Measurements from ENCODE around the gene FAM174B.

The FAM174B gene

DNA sequence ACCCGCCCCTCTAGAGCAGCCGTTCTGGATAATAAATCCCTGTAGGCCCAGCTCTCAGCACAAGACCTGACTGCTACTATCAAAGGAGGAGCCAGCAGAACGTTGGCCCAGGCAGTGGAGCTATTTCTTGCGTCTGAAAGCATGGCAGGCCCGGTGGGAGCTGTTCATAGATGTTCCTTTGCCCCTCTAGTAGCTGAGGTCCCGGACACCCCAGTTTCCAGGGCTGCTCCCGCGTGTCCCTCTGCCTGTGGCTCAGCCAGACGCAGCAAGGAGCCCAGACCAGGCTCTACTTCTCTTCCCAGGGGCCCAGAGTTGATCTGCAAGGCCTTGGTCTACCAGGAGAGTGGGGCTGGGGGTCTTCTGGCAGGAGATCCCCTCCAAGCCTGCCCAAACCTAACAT is 76.1 kb downstream of the FAM174B start:
- H3K27me3 Mint-ChIP-seq, result peaks cover 4% of the 10 kb centered on the region
- H3K4me1 Mint-ChIP-seq (ENCODE audit: low read depth), result peaks cover 12% of the 10 kb centered on the region
- H3K36me3 Mint-ChIP-seq (ENCODE audit: low read depth), result no peaks in the 10 kb centered on the region
- H3K4me3 Mint-ChIP-seq, result no peak overlapping the region
- intact Hi-C loops (cut with micrococcal nuclease), result no loop called here
- no peak overlapping the region for H3K27ac Mint-ChIP-seq
- no peaks in the 10 kb centered on the region for H3K9me3 Mint-ChIP-seq

DNA sequence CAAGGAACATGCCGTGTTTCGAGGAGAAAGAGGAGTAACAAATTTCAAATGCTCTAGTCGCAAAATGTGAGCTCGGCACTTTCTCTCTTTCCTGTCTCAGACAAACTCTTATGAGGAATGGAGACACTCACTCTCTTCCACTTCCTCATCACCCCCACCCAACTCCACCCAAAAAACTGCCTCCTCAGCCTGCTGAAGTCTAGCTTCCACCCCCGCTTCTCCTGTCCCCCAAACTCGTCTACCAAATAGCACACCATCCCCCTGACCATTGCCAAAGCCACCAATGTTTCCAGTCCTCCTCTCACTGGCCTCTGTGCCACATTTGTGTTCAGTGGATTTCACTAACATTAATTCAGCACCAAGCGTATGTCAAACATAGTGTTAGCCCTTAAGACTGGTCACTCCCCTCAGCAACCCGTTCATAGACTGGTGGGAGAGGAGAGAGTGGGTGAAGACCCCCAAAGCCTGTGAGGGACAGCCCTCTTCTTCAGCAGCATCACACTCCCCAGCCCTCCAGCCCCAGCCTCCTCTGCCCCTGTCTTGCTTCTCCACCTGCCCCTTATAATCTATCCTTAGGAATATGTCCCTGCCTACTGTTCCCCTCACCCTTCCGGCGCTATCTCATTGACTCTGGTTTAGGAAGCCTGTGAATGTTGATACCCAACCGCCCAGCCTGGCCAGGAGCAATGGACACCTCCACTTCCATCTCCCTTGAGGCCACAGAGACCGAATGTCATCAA is 77.3 kb downstream of the FAM174B start:
- Mint-ChIP-seq H3K27me3 (peaks cover 4% of the 10 kb centered on the region), H3K27ac (no peak overlapping the region), H3K4me1 (ENCODE audit: low read depth) (peaks cover 12% of the 10 kb centered on the region), H3K36me3 (ENCODE audit: low read depth) (no peaks in the 10 kb centered on the region), H3K4me3 (no peak overlapping the region), H3K9me3 (no peaks in the 10 kb centered on the region)
- intact Hi-C loops (cut with micrococcal nuclease), result no loop called here

DNA sequence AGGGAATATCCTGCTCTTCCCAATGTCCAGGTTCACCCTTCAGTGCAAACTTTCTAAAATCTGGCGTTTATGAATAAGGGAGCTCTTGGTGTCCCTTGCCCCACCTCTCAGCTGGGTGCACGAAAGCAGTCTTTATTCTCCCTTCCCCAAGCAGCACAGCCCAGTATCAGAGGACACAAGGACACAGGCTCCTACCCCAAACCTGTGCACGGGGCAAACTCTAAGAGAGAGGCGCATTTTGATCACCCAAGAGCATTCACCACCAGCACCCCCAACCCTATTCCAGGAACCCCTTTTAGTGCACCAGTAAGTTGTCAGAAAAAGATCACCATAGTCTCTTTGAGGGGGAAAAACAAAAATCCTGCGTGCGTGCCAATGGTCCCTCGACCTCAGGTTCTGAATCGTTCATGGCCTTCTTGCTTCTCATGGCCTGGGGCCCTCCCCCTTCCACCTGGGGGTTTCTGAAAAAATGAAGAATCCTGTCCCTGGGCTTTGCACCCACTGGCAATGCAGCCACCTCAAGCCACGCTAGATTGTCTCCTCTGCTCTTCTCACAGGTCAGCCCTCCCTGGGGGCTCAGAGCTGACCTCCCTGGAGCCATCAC is 78.9 kb downstream of the FAM174B start:
- Mint-ChIP-seq H3K4me3 (no peak overlapping the region), H3K36me3 (ENCODE audit: low read depth) (no peaks in the 10 kb centered on the region), H3K27me3 (peaks cover 5% of the 10 kb centered on the region), H3K9me3 (no peaks in the 10 kb centered on the region), H3K27ac (no peak overlapping the region), H3K4me1 (ENCODE audit: low read depth) (peaks cover 12% of the 10 kb centered on the region)
- intact Hi-C loops (cut with micrococcal nuclease), result no loop called here

DNA sequence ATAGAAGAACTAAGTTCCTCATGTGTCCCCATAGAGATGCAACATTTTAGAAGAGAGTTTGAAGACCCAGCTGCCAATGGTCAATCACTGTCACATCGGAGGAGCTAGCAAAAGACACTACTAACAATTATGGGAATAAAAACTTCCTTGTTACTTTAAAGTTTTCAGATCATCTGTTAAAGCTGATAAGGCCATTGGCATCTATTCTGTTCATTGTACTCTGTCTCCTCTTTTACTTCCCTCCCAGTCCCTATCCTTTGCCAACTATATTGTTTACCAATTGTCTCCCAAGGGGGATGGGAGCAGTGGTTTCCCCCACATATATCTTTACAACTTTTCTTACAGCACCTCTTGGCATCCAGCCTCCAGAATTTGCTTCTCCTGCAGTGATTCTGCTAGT is 81.0 kb downstream of the FAM174B start:
- Mint-ChIP-seq H3K9me3 (no peaks in the 10 kb centered on the region), H3K27me3 (peaks cover 5% of the 10 kb centered on the region), H3K4me1 (ENCODE audit: low read depth) (peaks cover 12% of the 10 kb centered on the region), H3K36me3 (ENCODE audit: low read depth) (no peaks in the 10 kb centered on the region), H3K4me3 (no peak overlapping the region), H3K27ac (no peak overlapping the region)
- intact Hi-C loops (cut with micrococcal nuclease), result no loop called here

DNA sequence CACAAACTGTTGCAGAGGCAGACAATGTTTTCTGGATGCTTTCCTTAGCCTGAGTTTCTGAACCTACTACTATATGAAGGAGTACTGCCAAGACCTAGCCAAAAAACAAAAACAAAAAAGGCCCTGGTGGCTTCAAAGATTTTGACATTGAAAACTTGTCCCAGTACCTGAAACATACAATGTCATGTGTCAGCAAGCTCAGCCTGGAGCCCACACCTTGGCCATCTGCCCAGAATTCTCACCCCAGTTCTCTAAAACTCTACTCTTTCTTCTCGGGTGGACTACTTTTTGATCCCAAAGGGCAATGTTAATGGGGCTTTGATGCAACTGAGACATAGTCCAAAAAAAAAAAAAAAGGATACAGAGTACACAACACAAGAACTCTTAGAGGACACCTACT is 81.4 kb downstream of the FAM174B start:
- no peaks in the 10 kb centered on the region for H3K9me3 Mint-ChIP-seq
- intact Hi-C loops (cut with micrococcal nuclease), result no loop called here

GRCh38 chr15:92571824-92572223 is 83.8 kb downstream of the FAM174B start:
- no peaks in the 10 kb centered on the region for H3K4me1 Mint-ChIP-seq (ENCODE audit: low read depth)
- H3K27ac Mint-ChIP-seq, result no peak overlapping the region
- intact Hi-C loops (cut with micrococcal nuclease), result no loop called here

More for the DNA sequence above, 81.4 kb downstream of the FAM174B start:
- H3K4me1 Mint-ChIP-seq (ENCODE audit: low read depth), result peaks cover 12% of the 10 kb centered on the region
- H3K27ac Mint-ChIP-seq, result no peak overlapping the region
- H3K4me3 Mint-ChIP-seq, result no peak overlapping the region
- H3K27me3 Mint-ChIP-seq, result peaks cover 5% of the 10 kb centered on the region
- no peaks in the 10 kb centered on the region for H3K36me3 Mint-ChIP-seq (ENCODE audit: low read depth)

GRCh38 chr15:92570391-92570790 is 85.2 kb downstream of the FAM174B start:
- intact Hi-C loops (cut with micrococcal nuclease), result no loop called here
- H3K9me3 Mint-ChIP-seq, result no peaks in the 10 kb centered on the region
- peaks cover 5% of the 10 kb centered on the region for H3K27me3 Mint-ChIP-seq
- no peak overlapping the region for H3K4me3 Mint-ChIP-seq
- H3K36me3 Mint-ChIP-seq (ENCODE audit: low read depth), result no peaks in the 10 kb centered on the region
- no peak overlapping the region for H3K27ac Mint-ChIP-seq
- no peaks in the 10 kb centered on the region for H3K4me1 Mint-ChIP-seq (ENCODE audit: low read depth)

More at GRCh38 chr15:92571824-92572223, 83.8 kb downstream of the FAM174B start:
- H3K27me3 Mint-ChIP-seq, result peaks cover 3% of the 10 kb centered on the region
- H3K4me3 Mint-ChIP-seq, result no peak overlapping the region
- H3K36me3 Mint-ChIP-seq (ENCODE audit: low read depth), result no peaks in the 10 kb centered on the region
- H3K9me3 Mint-ChIP-seq, result no peaks in the 10 kb centered on the region

- Mint-ChIP-seq H3K4me1 (ENCODE audit: low read depth) (no peaks in the 10 kb centered on the region), H3K36me3 (ENCODE audit: low read depth) (no peaks in the 10 kb centered on the region), H3K27me3 (peaks cover 4% of the 10 kb centered on the region), H3K9me3 (no peaks in the 10 kb centered on the region), H3K4me3 (no peak overlapping the region), H3K27ac (no peak overlapping the region)
- intact Hi-C loops (cut with micrococcal nuclease), result no loop called here
These were observed 85.8 kb downstream of the FAM174B start for GRCh38 chr15:92569778-92570177.

All from dendritic cell treated with granulocyte-macrophage colony-stimulating factor and Interleukin-4, amounts not matched to agents 40 ng/mL and 50 ng/mL, for 4 days (primary cell).